MCF 10A (cell line): ENCODE results near the gene HS2ST1. TPM values are rescaled to one million over a fixed set of nuclear protein-coding genes. Genes with fewer than 3 reads are reported as not detected.

Source experiments
- BruUV-seq: library from RNA; stranded (reverse); fragments of 400-500 nt; replicated peaks from 2 replicates; lab custom pipeline; 2021; lab: Mats Ljungman, UMichigan
- CTCF ChIA-PET: fragments of 300-600 bp; sonication (Branson Sonifier 250); formaldehyde crosslinking; extraction: SDS; loops from one replicate; lab custom pipeline; 2021; ENCODE audit warnings: antibody characterized with exemption, inconsistent platforms; lab: Yijun Ruan, JAX
- POLR2A ChIA-PET: fragments of 300-600, 350-650 bp; sonication (Branson Sonifier 250); formaldehyde crosslinking; extraction: SDS; loops from one replicate; lab custom pipeline; 2020; ENCODE audit warnings: antibody characterized with exemption, inconsistent platforms; lab: Yijun Ruan, JAX
- DNase-seq: peaks from one replicate; pipeline ENCODE4 v3.0.0-alpha.2; 2018; ENCODE audit not compliant: unreplicated experiment
- H3K27ac Mint-ChIP-seq: one replicate; pipeline ENCODE4 v1.8.0; 2022; ENCODE audit warnings: mild to moderate bottlenecking, low read depth, mixed read lengths; ENCODE audit not compliant: unreplicated experiment
- H3K27me3 Mint-ChIP-seq: one replicate; pipeline ENCODE4 v1.8.0; 2022; ENCODE audit warnings: mixed read lengths; ENCODE audit not compliant: insufficient read depth, unreplicated experiment
- H3K36me3 Mint-ChIP-seq: one replicate; pipeline ENCODE4 v1.8.0; 2022; ENCODE audit warnings: mild to moderate bottlenecking, moderate library complexity, mixed read lengths; ENCODE audit not compliant: insufficient read depth, unreplicated experiment
- H3K4me1 Mint-ChIP-seq: one replicate; pipeline ENCODE4 v1.8.0; 2022; ENCODE audit warnings: mixed read lengths; ENCODE audit not compliant: insufficient read depth, unreplicated experiment
- H3K4me3 Mint-ChIP-seq: one replicate; pipeline ENCODE4 v1.8.0; 2022; ENCODE audit warnings: mild to moderate bottlenecking, moderate library complexity, mixed read lengths; ENCODE audit not compliant: unreplicated experiment
- H3K9me3 Mint-ChIP-seq: one replicate; pipeline ENCODE4 v1.8.0; 2022; ENCODE audit warnings: mixed read lengths; ENCODE audit not compliant: unreplicated experiment
- intact Hi-C: fragments of 100-400 bp; cut with micrococcal nuclease; formaldehyde crosslinking; loops from 2 replicates; pipeline ENCODE4 v1.14.1; 2022
- total RNA-seq: library from RNA; stranded (reverse); gene quantifications from 2 replicates; pipeline ENCODE4 v1.2.3, GENCODE V29; 2022
- TF ChIP-seq, protein P1 (sequence below): fragments of 200-600 bp; IDR thresholded peaks from one replicate; pipeline ENCODE4 v1.8.0; 2022; ENCODE audit warnings: antibody characterized with exemption, mild to moderate bottlenecking; ENCODE audit not compliant: unreplicated experiment

Gene HS2ST1
- total RNA-seq, 1 experiment from 2014 or later: 20.4 TPM

DNA sequence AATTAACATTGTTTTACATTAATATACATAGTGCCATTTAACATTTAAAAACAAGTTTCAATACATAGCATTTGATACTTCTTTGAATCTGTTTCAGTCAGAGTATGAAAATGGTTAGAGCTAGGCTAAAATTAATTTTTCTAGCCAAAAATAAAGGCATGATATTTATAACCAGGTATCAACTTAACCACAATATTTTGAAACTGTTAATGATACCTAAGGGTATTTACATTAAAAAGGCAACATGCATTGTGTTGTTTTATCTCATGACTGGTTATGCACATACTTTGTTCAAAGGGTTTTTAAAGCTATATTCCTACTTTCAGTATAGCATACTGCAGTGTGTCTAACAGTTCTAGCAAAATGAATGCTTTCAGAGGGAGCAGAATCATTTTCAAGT is 130.0 kb downstream of the HS2ST1 start:
- ChIA-PET CTCF (interaction anchor here (0.6 kb wide), 1 partner anchor 73 kb away, joined by 3 read pairs; no protein-coding TSS in a partner anchor), POLR2A (interaction anchor here (0.7 kb wide), 1 partner anchor 11 kb away, joined by 3 read pairs; no protein-coding TSS in a partner anchor)
- H3K4me1 Mint-ChIP-seq: no peaks in the 10 kb centered on the region
- no peaks in the 10 kb centered on the region for H3K9me3 Mint-ChIP-seq
- no peak overlapping the region for H3K27ac Mint-ChIP-seq
- no peak overlapping the region for H3K4me3 Mint-ChIP-seq
- intact Hi-C loops: no loop called here
- H3K27me3 Mint-ChIP-seq: no peaks in the 10 kb centered on the region
- no TSS peak for BruUV-seq
- DNase-seq: no peak
- peaks cover 7% of the 10 kb centered on the region for H3K36me3 Mint-ChIP-seq
- TF ChIP-seq, protein P1, sequence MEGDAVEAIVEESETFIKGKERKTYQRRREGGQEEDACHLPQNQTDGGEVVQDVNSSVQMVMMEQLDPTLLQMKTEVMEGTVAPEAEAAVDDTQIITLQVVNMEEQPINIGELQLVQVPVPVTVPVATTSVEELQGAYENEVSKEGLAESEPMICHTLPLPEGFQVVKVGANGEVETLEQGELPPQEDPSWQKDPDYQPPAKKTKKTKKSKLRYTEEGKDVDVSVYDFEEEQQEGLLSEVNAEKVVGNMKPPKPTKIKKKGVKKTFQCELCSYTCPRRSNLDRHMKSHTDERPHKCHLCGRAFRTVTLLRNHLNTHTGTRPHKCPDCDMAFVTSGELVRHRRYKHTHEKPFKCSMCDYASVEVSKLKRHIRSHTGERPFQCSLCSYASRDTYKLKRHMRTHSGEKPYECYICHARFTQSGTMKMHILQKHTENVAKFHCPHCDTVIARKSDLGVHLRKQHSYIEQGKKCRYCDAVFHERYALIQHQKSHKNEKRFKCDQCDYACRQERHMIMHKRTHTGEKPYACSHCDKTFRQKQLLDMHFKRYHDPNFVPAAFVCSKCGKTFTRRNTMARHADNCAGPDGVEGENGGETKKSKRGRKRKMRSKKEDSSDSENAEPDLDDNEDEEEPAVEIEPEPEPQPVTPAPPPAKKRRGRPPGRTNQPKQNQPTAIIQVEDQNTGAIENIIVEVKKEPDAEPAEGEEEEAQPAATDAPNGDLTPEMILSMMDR: no peak

DNA sequence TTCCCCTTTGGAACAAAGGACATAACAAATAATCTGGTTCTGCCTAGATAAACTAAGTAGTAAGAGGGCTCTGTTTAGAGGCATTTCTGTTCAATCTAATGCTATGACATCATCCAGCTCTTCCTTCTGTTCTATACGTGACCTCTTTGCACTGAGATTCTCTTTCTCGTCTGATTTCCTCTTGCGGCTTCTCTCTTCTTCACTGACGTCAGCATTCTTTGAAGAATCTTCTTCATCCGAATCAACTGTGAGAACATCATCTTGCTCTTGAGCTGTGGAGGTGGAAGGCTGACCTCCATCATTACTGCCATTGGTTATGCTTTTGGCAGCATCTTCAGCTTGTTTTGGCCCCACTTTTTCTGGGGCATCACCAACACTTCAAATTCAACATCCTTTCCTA is 130.4 kb downstream of the HS2ST1 start:
- intact Hi-C loops: no loop called here
- ChIA-PET POLR2A (interaction anchor here (0.7 kb wide), 1 partner anchor 10 kb away, joined by 3 read pairs; no protein-coding TSS in a partner anchor), CTCF (interaction anchor here (0.6 kb wide), 1 partner anchor 73 kb away, joined by 3 read pairs; no protein-coding TSS in a partner anchor)

DNA sequence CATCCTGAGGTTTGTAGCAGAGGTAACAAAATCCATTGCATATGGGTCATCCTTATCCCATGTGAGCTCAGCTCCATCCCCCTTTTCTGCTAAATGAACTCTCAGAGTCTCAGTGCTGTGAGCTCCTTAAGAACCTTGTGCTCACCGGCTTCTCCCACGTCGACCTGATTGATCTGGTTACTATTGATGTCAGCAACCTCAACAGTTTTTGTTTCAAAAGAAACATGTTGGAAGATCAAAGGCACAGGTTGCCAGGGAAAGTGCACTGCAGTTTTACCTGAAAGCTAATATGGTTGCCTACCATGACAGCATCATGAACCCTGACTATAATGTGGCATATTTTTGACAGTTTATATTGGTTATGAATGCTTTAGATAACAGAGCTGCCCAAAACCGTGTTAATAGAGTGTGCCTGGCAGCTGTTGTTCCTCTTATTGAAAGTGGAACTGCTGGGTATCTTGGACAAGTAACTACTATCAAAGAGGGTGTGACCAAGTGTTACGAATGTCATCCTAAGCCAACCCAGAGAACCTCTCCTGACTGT is 131.4 kb downstream of the HS2ST1 start:
- H3K27me3 Mint-ChIP-seq: no peaks in the 10 kb centered on the region
- H3K4me1 Mint-ChIP-seq: no peaks in the 10 kb centered on the region
- no peaks in the 10 kb centered on the region for H3K9me3 Mint-ChIP-seq
- peaks cover 7% of the 10 kb centered on the region for H3K36me3 Mint-ChIP-seq
- TF ChIP-seq, protein P1: no peak
- H3K4me3 Mint-ChIP-seq: no peak overlapping the region
- no peak overlapping the region for H3K27ac Mint-ChIP-seq
- DNase-seq: no peak
- no TSS peak for BruUV-seq
- ChIA-PET POLR2A (interaction anchor here (0.7 to 1.2 kb wide), 2 partner anchors 21 to 37 kb away, joined by 3 read pairs; no protein-coding TSS in a partner anchor), CTCF (interaction anchor here (0.6 to 1.1 kb wide), 3 partner anchors 30 to 1266 kb away, joined by 3 read pairs; no protein-coding TSS in a partner anchor)
- intact Hi-C loops: no loop called here

More for the DNA sequence above, 130.4 kb downstream of the HS2ST1 start:
- Mint-ChIP-seq H3K36me3 (peaks cover 7% of the 10 kb centered on the region), H3K9me3 (no peaks in the 10 kb centered on the region), H3K4me3 (no peak overlapping the region), H3K4me1 (no peaks in the 10 kb centered on the region), H3K27ac (no peak overlapping the region), H3K27me3 (no peaks in the 10 kb centered on the region)
- TF ChIP-seq, protein P1: no peak
- DNase-seq: no peak
- no TSS peak for BruUV-seq

DNA sequence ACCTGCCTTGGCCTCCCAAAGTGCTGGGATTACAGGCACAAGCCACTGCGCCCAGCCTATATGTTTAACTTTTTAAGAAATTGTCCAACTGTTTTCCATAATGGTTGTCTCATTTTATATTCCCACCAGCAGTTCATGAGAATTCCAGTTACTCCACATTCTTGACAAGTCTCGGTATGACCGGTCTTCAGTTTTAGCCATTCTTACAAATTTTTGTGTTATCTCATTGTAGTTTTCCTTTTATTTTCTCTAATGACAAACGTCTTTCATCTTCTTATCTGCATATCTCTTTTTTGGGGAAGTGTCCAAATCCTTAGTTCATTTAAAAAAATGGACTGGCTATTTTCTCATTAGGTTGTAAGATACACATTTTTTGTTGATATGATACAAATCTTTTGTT is 132.5 kb downstream of the HS2ST1 start:
- BruUV-seq: no TSS peak
- TF ChIP-seq, protein P1: no peak
- no peak for DNase-seq
- intact Hi-C loops: no loop called here
- Mint-ChIP-seq H3K4me3 (no peak overlapping the region), H3K27me3 (no peaks in the 10 kb centered on the region), H3K27ac (no peak overlapping the region), H3K9me3 (no peaks in the 10 kb centered on the region), H3K4me1 (no peaks in the 10 kb centered on the region), H3K36me3 (peaks cover 7% of the 10 kb centered on the region)
- CTCF ChIA-PET: interaction anchor here (0.5 to 1.1 kb wide), 2 partner anchors 37 to 736 kb away, joined by 3 read pairs; no protein-coding TSS in a partner anchor
- POLR2A ChIA-PET: interaction anchor here (1.2 kb wide), 1 partner anchor 36 kb away, joined by 3 read pairs; no protein-coding TSS in a partner anchor
